Measurements from ENCODE around the gene MMRN2.

Gene MMRN2

DNA sequence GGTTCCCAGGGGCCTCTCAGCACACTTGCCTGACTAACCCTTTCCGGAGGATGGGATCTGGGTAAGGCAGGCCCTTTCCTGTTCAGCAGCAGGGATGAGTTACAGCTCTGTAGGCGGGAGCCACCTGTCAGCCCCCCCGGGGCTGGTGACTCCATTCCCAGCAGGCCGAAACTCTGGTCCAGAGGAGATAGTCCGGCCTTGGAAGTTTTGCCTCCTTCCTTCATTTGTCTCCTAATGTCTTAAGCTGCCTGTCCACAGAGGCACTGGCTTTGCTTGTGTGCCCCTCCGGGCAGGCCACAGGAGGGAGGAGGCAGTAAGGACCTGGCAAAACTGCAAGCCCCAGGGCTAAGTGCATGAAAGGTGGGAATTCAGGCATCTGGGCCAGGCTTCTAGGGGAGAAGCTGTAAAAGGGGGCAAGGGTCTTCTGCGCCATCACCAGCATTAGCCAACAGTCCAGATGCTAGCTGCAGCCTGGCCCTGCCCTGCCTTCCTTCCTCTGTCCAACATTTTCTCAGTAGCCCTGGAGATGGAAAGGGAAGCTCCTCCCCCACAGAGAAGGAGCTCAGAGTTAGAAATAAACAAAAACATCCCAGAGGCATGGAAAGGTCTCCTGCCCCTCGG, 12.1 kb upstream of the MMRN2 start:
- no peak for DNase-seq (ENCODE audit: low read depth, low spot score)

DNA sequence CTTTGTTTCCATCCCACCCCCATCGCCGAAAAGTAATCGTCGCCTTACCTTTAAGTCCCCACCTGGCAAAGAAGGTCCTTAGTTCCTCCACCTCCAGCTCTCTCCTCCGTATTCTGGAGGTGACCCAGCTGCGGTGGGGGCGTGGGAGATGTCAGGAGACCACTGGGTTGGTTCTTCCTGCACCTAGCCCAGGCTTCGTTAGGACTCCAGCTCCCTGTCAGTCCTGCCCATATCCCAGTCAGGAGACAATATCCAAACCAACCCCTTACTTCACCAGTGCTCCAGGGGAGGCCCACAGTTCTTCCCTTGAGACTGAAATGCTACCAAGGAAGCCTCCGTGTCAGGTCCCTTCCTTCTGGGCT, 11.6 kb upstream of the MMRN2 start:
- DNase-seq (ENCODE audit: low read depth, low spot score): no peak

DNA sequence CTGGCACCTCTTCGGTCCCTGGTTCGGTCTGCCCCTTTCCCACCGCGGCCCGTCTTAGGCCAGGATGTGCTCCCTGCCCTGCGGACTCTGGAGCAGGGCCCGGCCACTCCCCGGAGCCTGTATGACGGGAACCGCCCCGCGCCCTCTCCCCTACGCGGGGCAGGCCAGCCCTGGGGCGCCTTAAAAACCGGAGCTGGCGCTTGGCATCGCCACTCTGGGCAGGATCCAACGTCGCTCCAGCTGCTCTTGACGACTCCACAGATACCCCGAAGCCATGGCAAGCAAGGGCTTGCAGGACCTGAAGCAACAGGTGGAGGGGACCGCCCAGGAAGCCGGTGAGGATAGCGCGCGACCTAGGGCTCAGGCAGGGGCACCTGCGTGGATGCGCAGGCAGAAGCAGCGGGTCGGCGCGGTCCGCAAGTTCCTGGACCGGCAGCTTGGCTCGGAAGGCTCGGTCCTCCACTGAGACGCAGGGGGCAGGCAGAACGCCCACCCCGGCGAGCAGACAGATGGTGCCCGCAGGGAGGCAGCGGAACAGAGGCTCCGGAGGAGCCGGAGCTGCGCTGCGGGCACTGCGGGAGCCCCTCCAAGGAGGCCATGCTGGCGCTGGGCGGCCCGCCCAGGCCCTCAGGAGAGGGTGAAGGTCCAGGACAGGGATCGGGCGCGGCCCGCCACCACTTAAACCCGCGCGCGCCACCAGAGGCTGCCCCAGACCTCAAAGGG, 11.0 kb upstream of the MMRN2 start, which contains the start of gene ADIRF:
Gene ADIRF, plus strand, starts transcription at position 212 of the 723 bp plus-strand sequence. Its CDS starts 63 bp downstream, at position 275.
- DNase-seq (ENCODE audit: low read depth, low spot score): no peak

DNA sequence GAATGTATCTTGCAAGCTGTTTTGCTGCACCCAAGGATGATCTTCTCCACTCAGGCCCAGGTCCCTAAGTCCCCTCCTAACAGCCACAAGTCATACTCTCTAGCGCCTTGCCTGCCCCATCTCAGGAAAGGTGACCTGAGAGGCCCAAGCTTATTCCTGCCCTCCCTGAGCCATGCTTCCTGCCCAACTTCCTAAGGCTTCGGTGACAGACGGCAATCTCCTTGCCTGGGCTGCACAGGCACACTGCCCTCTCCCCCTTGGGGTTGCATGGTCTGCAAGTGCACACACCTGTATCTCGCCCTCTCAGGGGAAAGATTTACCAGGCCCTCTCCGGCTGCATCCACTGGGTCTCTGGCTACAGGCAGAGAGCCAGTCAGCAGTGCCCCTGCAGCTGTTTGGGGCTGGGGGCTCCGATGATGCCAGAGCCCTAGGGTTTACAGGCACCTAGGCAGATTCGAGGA, 10.1 kb upstream of the MMRN2 start:
- no peak for DNase-seq (ENCODE audit: low read depth, low spot score)

DNA sequence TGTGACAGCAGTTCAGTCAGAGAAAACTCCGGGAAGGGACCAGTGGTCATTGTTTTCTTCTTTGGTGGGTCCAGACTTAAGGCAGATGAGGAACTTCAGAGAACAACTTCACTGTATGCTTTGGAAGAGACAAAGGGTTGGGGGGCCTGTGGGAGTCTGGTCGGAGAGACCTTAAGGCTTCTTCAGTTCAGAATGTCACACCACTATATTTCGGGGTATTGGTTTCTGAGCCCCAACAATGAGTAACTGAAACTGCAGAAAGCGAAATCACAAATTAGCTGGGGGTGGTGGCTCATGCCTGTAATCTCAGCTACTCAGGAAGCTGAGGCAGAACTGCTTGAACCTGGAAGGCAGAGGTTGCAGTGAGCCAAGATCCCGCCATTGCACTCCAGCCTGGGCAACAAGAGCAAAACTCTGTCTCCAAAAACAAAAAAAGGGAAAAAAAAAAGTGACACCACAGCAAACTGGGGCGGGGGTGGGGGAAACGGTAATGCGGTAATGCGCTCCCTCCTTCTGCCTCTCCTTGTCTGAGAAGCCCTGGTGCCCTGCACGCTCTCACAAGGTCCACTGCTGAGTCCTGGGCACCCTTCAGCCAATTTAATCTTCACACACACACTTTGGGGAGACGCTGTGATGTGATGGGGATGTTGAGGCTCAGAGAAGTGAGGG, 8.7 kb upstream of the MMRN2 start:
- no peak for DNase-seq (ENCODE audit: low read depth, low spot score)

DNA sequence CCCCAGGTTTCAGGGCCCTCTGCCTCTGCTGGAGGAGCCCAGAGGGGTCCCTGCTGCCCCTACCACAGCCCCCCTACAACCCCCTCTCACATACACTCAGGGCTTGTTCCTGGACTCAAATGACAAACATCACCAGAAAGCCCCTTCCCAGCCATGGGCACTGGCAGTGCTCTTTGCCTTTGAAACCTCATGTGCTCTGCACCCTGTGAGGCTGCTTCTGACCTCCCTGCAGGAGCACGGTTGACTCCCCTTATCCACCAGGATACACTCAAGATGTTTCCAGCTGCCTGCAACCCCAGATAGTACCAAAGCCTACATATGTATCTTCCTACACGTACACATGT, 7.4 kb upstream of the MMRN2 start:
- no peak for DNase-seq (ENCODE audit: low read depth, low spot score)

DNA sequence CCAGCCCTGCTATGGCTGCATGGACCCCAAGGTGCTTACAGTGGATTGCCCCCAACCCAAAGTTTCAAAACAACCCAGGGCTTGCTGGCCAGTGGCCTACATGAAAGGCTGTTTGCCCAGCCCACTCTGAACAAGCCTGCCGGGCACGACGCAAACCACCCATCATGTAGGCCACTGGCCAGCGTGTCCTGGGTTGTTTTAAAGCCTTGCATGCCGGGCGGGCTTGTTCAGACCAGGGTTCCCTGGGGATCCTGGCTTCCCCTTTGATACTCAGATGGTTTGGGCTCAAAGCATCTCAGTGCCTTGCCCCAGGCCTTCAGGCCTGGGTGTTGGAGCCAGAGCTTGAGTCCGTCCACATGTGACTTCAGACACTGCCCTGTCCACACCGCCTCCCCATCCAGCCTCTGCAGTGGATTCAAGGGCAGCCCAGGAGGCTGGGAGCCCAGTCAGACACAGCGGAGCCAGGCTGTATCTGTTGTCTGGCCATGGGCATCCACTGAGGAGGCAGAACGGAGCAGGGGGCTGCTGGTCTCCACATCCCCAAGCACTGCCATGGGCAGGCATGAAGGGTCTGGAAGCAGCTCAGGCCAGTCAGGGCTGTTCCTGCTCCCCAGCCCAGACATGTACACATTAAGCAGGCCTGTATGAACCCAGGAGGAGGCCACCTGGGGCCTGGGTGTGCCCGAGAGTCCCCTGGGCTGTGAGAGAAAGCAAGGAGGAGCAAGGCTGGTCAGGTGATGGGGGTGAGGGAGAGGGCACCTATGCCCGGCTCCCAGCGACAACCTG, 6.8 kb upstream of the MMRN2 start:
- DNase-seq (ENCODE audit: low read depth, low spot score): no peak

DNA sequence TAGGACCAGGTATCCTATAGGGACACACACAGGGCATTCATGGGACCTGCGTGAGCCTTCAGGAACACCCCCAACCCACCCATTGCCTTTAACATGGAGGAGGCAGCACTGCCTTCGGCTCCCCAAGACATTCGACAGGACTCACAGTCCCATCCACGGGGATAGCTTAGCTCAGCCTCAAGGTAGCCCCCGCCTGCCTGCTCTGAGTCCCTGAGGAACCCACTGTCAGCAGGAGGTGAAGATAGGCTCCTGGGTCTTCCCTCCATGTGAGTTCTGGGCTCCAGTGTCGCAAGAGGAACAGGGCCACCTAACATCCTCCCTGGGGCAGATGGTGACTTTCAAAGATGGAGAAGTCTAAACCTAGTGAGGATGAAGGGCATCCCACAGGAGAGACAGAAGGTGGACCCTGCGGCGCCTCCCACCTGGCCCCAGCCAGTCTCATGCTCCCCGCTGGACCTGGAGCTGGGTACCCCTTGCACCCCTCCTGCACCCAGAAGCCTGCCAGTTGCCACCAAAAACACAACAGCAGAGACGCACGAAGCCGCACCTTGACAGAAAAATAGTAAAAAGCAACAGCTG, 6.0 kb upstream of the MMRN2 start:
- no peak for DNase-seq (ENCODE audit: low read depth, low spot score)

DNA sequence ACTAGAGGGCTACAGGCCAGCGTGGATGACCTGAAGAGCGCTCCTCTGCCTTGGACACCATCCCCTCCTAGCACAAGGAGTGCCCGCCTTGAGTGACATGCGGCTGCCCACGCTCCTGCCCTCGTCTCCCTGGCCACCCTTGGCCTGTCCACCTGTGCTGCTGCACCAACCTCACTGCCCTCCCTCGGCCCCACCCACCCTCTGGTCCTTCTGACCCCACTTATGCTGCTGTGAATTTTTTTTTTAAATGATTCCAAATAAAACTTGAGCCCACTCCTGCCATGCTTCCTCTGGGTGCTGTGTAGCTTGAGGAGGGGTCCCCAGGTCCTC, 5.5 kb upstream of the MMRN2 start:
- DNase-seq (ENCODE audit: low read depth, low spot score): no peak

DNA sequence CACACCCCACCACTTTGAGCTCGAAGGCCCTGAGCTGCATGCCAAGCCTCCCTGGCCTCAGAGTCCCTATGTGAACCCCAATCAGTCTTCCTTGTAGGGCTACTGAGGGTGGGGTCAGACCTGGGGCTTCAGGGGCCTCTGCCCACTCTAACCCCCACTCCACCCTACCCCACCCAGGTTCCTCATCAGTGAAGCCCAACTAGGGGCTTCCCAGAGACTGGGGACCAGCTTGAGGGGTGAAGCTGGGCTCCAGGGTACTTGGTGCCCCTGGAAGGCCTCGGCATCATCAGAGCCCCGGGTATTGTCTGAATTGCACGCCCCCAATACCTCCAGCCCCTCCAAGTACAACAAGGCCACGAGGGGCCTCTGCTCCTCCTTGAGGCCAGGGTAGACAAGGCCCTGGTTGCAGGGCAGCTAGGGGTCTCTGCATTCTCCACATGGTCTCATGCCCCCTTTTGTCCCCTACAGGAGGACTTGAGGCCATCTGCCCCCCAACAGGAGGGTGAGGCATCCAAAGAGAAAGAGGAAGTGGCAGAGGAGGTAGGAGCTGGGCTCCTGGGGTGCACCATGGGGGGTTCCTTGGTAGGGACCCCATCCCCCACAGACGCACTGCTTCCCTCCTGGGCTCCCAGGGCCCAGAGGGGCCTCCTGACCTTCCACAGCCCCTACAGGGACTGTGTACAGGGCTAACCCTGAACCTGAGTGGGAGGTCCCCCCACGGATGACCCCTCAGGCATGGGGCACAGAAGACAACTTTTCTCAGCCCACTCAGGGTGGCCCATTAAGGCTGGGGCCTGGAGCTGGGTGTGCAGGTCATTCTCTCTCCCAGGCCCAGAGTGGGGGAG, 4.9 kb upstream of the MMRN2 start:
- no peak for DNase-seq (ENCODE audit: low read depth, low spot score)

DNA sequence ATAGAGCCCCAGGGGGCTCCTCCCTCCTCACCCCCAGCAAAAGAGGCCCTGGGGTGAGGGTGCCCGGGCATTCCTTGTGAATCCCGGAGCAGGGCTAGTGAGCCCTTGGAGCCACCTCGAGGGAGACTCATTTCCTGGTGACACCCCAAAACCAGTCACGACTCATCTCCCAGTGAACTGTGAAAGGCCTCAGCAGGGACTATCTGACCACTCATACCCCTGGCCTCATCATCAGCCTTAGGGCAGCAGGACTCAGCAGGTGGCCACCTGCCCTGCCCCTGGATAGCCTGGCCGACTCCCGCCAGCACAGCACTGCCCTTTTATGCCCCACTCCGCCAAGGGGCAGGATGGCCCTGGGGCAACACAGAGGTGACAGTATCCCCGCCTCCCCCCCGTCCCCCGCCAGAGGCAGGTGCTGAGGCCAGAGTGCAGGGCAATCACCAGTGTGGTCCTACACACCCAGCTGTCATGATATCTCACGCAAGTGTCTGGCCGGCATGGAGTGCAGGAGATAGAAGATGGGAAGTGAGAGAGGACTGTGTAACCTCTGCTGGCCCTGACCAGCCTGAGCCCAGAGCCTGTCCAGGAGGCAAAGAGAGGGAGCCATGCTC, 4.2 kb upstream of the MMRN2 start:
- no peak for DNase-seq (ENCODE audit: low read depth, low spot score)

DNA sequence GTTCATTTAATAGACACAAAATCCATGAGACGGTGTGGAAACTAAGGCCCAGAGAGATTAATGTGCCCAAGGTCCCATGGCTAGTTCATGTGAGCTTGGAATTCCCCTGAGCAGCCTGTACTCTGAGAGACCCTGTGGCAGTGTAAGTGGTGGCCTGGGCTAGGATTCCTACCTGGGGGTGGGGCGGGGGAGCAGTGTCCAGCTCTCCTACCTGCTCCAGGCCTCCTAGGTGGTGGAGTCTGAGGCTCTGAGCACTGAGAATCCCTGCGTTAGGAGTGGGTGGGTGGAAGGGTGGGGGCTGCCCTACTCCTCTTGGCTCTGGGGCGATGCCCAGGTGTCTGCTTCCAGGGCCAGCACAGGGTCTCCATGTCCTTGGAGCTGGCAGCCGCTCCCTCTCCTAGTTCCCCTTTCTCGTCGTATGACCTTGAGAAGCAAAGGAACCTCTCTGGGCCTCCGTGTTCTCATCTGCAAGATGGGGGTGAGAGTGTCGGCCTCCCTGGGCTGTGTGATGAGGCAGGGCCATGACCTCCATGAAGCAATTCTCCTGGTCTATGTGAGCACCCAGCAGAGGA, 3.5 kb upstream of the MMRN2 start:
- no peak for DNase-seq (ENCODE audit: low read depth, low spot score)

DNA sequence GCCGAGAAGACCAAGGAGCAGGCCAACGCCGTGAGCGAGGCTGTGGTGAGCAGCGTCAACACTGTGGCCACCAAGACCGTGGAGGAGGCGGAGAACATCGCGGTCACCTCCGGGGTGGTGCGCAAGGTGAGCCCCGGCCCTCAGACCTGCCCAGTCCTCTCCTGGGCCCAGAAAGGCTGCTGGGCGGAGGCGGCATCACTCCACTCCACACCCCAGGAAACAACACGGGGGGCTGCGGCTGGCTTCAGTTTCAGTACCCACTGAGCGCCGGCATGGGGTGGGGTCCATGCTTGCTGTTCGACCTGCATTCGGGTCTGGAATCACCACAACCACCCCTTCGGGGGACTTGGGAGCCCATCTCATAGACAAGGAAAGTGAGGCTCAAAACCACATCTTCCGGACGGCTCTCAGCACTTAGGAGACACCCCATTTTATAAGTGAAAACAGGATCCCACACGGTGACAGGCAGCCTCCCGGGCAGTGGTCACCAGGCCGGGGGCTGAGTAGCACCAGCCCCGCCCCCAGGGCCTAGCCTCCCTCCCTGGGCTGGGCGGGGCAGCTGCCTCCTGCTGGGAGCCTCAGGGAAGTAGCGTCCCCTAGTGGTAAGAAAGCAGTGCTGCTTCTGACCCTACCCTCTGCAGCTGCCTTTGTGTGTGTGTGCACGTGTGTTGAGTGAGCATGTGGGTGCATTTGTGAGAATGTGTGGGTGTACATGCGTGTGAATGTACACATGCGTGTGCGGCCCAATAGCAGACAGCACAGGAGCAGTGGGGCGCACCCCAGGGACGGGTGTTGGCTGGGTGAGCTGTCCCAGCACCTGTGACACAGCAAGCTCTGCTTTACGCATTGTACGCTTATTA, 2.8 kb upstream of the MMRN2 start:
- no peak for DNase-seq (ENCODE audit: low read depth, low spot score)

DNA sequence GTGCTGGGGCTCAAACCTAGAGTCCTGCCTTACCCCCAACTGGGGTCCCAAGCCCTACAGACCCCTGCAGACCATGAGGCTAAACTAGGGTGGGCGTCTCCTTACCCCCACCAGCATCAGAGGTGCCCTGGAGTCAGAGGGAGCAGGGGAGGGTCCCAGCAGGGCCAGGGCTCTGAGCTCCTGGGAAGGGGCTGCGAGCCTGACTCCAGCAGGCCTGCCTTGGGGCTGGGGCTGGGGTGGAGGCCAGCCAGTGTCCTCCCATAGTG, 2.3 kb upstream of the MMRN2 start:
- no peak for DNase-seq (ENCODE audit: low read depth, low spot score)

DNA sequence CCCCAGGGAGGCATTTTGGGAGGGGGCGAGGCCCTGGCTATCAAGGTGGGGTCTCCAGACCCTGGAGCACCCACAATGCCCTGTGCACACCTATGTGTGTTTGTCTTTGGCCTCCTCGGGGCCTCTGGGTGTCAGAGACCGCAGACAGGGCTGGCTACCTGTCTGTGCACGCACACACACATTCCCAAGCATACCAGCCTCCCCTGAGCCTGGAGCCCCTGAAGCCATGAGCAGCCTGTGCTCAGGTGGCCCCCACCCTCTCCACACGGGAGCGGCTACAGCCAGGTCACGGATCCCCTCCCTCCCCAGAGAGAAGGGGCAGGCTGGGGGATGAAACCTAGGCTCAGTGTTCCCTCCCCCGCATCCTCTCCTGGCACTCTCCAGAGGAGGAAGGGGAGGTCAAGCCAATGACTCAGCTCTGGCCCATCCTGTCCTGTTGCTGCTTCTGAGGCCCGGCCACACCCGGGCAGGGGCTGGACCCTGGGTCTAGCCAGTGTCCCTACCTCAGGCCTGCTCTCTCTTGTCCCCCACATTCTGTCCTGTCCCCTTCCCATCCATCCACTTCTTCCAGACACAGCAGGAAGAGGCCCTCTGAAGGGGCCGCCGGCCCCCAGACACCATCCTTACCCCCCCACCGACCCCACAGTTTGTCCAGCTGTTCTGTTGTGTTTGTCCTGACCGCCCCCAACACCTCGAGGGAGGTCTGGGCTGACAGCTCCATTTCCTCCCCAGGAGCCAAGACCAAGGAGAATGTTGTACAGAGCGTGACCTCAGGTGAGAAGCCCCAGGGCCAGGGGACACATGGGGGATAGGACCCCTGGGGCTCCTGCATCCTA, 1.7 kb upstream of the MMRN2 start:
- no peak for DNase-seq (ENCODE audit: low read depth, low spot score)

DNA sequence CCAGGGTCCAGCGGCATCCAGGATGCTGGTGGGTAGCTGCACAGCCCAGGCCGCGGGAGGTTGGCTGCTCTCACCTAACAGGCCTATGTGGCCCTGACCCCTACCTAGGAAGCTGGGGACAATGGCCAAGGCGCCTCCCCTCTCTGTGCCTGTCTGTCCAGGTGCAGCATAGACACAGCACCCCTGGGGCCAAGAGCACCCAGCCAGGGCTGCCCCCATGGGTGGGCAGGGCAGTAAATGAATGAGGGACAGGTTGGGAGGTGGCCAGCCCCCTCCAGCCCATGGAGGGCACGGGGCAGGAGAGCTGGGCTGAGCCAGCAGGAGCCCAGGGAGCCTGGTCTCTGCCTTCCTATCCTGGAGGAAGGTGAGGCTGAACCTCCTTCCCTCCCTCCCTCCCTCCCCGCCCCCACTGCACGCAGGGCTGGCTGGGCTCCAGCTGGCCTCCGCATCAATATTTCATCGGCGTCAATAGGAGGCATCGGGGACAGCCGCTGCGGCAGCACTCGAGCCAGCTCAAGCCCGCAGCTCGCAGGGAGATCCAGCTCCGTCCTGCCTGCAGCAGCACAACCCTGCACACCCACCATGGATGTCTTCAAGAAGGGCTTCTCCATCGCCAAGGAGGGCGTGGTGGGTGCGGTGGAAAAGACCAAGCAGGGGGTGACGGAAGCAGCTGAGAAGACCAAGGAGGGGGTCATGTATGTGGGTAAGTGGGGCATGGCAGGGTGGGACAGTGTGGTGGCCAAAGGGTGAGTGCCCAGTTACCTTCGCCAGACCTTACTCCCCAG, 893 bp upstream of the MMRN2 start, which contains the start of gene SNCG:
Gene SNCG, plus strand, starts transcription at position 484 of the 785 bp plus-strand sequence. Its CDS starts 99 bp downstream, at position 583.
- DNase-seq (ENCODE audit: low read depth, low spot score): no peak

DNA sequence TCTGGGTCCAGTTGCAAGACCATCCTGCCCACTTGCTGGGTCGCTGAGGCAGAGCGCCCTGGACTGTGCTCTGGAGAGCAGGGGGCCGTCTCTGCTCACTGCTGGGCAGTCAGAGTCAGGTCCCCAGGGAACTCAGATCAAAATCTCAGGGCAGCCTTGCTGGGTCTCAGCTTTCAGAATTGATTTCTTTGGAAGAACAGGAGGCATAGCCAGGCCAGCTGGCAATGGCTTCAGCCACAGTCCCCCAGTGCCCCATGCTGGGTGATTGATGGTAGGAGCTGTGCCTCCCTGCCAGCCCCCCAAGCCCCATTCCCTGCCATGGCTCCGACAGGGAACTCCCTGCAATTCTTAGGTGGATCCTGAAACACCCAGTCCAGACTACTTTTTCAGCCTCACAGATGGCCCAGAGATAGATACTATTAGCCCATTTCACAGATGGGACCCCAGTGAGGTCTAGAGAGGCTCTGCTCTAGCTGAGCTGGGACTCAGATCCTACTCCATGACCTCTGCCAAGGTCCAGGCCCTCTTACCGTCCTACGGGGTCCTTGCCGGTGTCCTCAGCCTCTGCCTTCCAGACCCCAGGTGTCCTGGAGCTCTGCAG, 467 bp downstream of the MMRN2 start:
- DNase-seq (ENCODE audit: low read depth, low spot score): no peak
